ENCODE results near the gene PUS1.

PUS1 gene

GRCh38 chr12:131918311-131919050 is 10.6 kb upstream of the PUS1 start:
- Histone ChIP-seq H3K18ac (ENCODE audit: low read length) (no peak overlapping the region), H4K91ac (ENCODE audit: low read depth, low read length, poor library complexity) (no peak overlapping the region), H3K4ac (ENCODE audit: low read length) (no peak overlapping the region), H3K14ac (ENCODE audit: low read length) (no peak overlapping the region), H3K4me1 (ENCODE audit: control insufficient read depth in 2 of 2, insufficient read depth in 1 of 2, low read depth in 1 of 2, low read length in 2 of 2) (no peaks in the 10 kb centered on the region), H3K9ac (ENCODE audit: low read depth, low read length, poor library complexity) (no peak overlapping the region), H3K27ac (replicated peaks; ENCODE audit: low read length) (no peak overlapping the region), H2BK5ac (ENCODE audit: low read length) (no peak overlapping the region), H3K4me2 (ENCODE audit: insufficient read depth, low read length, poor library complexity, severe bottlenecking) (no peak overlapping the region), H3K79me1 (ENCODE audit: low read depth, low read length) (peaks cover 4% of the 10 kb centered on the region), H2AFZ (ENCODE audit: low read length) (no peak overlapping the region), H3K36me3 (replicated peaks in 1 of 2; ENCODE audit: control insufficient read depth in 2 of 2, insufficient read depth in 2 of 2, low read length in 2 of 2) (peaks cover 58 to 82% of the 10 kb centered on the region in 2 donors), H2BK15ac (ENCODE audit: low read length) (no peak overlapping the region), H3K4me3 (ENCODE audit: low read length in 2 of 2) (no peak overlapping the region), H4K8ac (ENCODE audit: low read depth, low read length) (no peak overlapping the region), H3K23ac (ENCODE audit: low read depth, low read length, poor library complexity) (no peak overlapping the region), H3K9me3 (replicated peaks in 1 of 2; ENCODE audit: control insufficient read depth in 2 of 2, insufficient read depth in 1 of 2, low read depth in 1 of 2, low read length in 2 of 2) (no peaks in the 10 kb centered on the region), H2BK12ac (ENCODE audit: low read length) (no peak overlapping the region), H2AK5ac (ENCODE audit: low read depth, low read length) (no peak overlapping the region), H2BK120ac (ENCODE audit: low read depth, low read length) (no peak overlapping the region), H3K27me3 (ENCODE audit: control insufficient read depth in 3 of 3, insufficient read depth in 3 of 3, low read depth in 1 of 3, low read length in 3 of 3) (no peaks in the 10 kb centered on the region)
- no peak for DNase-seq (ENCODE audit: low spot score)
- 95% methylated on average over 4 of the region's 20 CpGs; no CpG with 5 or more reads in 1 of the 2 donors for WGBS, 2 donors (ENCODE audit: extremely low coverage in 2 of 2, insufficient read length in 2 of 2, insufficient replicate concordance in 1 of 2)

- Histone ChIP-seq H2BK15ac (ENCODE audit: low read length) (no peak overlapping the region), H3K36me3 (replicated peaks in 1 of 2; ENCODE audit: control insufficient read depth in 2 of 2, insufficient read depth in 2 of 2, low read length in 2 of 2) (peaks cover 55 to 76% of the 10 kb centered on the region in 2 donors), H3K14ac (ENCODE audit: low read length) (no peak overlapping the region)
Observed at GRCh38 chr12:131919051-131919347, 10.1 kb upstream of the PUS1 start.

GRCh38 chr12:131919366-131920156 is 9.5 kb upstream of the PUS1 start:
- DNase-seq (ENCODE audit: low spot score) = no peak
- H2BK15ac ChIP-seq (ENCODE audit: low read length) = no peak overlapping the region

More at GRCh38 chr12:131919051-131919347, 10.1 kb upstream of the PUS1 start:
- no peak overlapping the region for H2BK120ac ChIP-seq (ENCODE audit: low read depth, low read length)
- no peak overlapping the region for H4K91ac ChIP-seq (ENCODE audit: low read depth, low read length, poor library complexity)
- H3K9ac ChIP-seq (ENCODE audit: low read depth, low read length, poor library complexity) = no peak overlapping the region
- H3K27me3 ChIP-seq (ENCODE audit: control insufficient read depth in 3 of 3, insufficient read depth in 3 of 3, low read depth in 1 of 3, low read length in 3 of 3) = no peaks in the 10 kb centered on the region
- H3K27ac ChIP-seq (replicated peaks; ENCODE audit: low read length) = no peak overlapping the region
- H2BK12ac ChIP-seq (ENCODE audit: low read length) = no peak overlapping the region
- H3K79me1 ChIP-seq (ENCODE audit: low read depth, low read length) = peaks cover 4% of the 10 kb centered on the region
- H3K4ac ChIP-seq (ENCODE audit: low read length) = no peak overlapping the region
- no CpG with 5 or more reads among the region's 19 CpGs for WGBS, 2 donors (ENCODE audit: extremely low coverage in 2 of 2, insufficient read length in 2 of 2, insufficient replicate concordance in 1 of 2)
- no peak overlapping the region for H3K4me3 ChIP-seq (ENCODE audit: low read length in 2 of 2)
- no peak overlapping the region for H3K4me2 ChIP-seq (ENCODE audit: insufficient read depth, low read length, poor library complexity, severe bottlenecking)
- no peak for DNase-seq (ENCODE audit: low spot score)
- H3K4me1 ChIP-seq (ENCODE audit: control insufficient read depth in 2 of 2, insufficient read depth in 1 of 2, low read depth in 1 of 2, low read length in 2 of 2) = no peaks in the 10 kb centered on the region
- H3K23ac ChIP-seq (ENCODE audit: low read depth, low read length, poor library complexity) = no peak overlapping the region
- H2BK5ac ChIP-seq (ENCODE audit: low read length) = peak overlapping the region; percentile 53
- H3K9me3 ChIP-seq (replicated peaks in 1 of 2; ENCODE audit: control insufficient read depth in 2 of 2, insufficient read depth in 1 of 2, low read depth in 1 of 2, low read length in 2 of 2) = no peaks in the 10 kb centered on the region
- no peak overlapping the region for H3K18ac ChIP-seq (ENCODE audit: low read length)
- H4K8ac ChIP-seq (ENCODE audit: low read depth, low read length) = no peak overlapping the region
- H2AFZ ChIP-seq (ENCODE audit: low read length) = no peak overlapping the region
- H2AK5ac ChIP-seq (ENCODE audit: low read depth, low read length) = no peak overlapping the region

GRCh38 chr12:131920157-131920508 is 8.9 kb upstream of the PUS1 start:
- Histone ChIP-seq H3K4me2 (ENCODE audit: insufficient read depth, low read length, poor library complexity, severe bottlenecking) (no peak overlapping the region), H3K27ac (replicated peaks; ENCODE audit: low read length) (no peak overlapping the region), H4K91ac (ENCODE audit: low read depth, low read length, poor library complexity) (no peak overlapping the region), H4K8ac (ENCODE audit: low read depth, low read length) (no peak overlapping the region), H3K23ac (ENCODE audit: low read depth, low read length, poor library complexity) (peak overlapping the region; percentile 55), H3K18ac (ENCODE audit: low read length) (no peak overlapping the region), H2AFZ (ENCODE audit: low read length) (no peak overlapping the region), H3K4me3 (ENCODE audit: low read length in 2 of 2) (no peak overlapping the region), H3K36me3 (replicated peaks in 1 of 2; ENCODE audit: control insufficient read depth in 2 of 2, insufficient read depth in 2 of 2, low read length in 2 of 2) (peaks cover 43 to 65% of the 10 kb centered on the region in 2 donors), H2BK120ac (ENCODE audit: low read depth, low read length) (no peak overlapping the region), H3K9ac (ENCODE audit: low read depth, low read length, poor library complexity) (peak overlapping the region; percentile 60), H2BK15ac (ENCODE audit: low read length) (no peak overlapping the region), H3K14ac (ENCODE audit: low read length) (no peak overlapping the region), H3K9me3 (replicated peaks in 1 of 2; ENCODE audit: control insufficient read depth in 2 of 2, insufficient read depth in 1 of 2, low read depth in 1 of 2, low read length in 2 of 2) (no peaks in the 10 kb centered on the region), H2BK5ac (ENCODE audit: low read length) (no peak overlapping the region), H3K4me1 (ENCODE audit: control insufficient read depth in 2 of 2, insufficient read depth in 1 of 2, low read depth in 1 of 2, low read length in 2 of 2) (no peaks in the 10 kb centered on the region), H2AK5ac (ENCODE audit: low read depth, low read length) (no peak overlapping the region), H3K79me1 (ENCODE audit: low read depth, low read length) (peaks cover 4% of the 10 kb centered on the region), H2BK12ac (ENCODE audit: low read length) (no peak overlapping the region), H3K4ac (ENCODE audit: low read length) (no peak overlapping the region), H3K27me3 (ENCODE audit: control insufficient read depth in 3 of 3, insufficient read depth in 3 of 3, low read depth in 1 of 3, low read length in 3 of 3) (no peaks in the 10 kb centered on the region)
- no peak for DNase-seq (ENCODE audit: low spot score)
- WGBS, 2 donors (ENCODE audit: extremely low coverage in 2 of 2, insufficient read length in 2 of 2, insufficient replicate concordance in 1 of 2) = no CpG with 5 or more reads among the region's 14 CpGs

More at GRCh38 chr12:131919366-131920156, 9.5 kb upstream of the PUS1 start:
- Histone ChIP-seq H3K27me3 (ENCODE audit: control insufficient read depth in 3 of 3, insufficient read depth in 3 of 3, low read depth in 1 of 3, low read length in 3 of 3) (no peaks in the 10 kb centered on the region), H3K4me2 (ENCODE audit: insufficient read depth, low read length, poor library complexity, severe bottlenecking) (no peak overlapping the region), H3K23ac (ENCODE audit: low read depth, low read length, poor library complexity) (peak overlapping the region; percentile 55), H3K18ac (ENCODE audit: low read length) (peak overlapping the region; percentile 38), H4K8ac (ENCODE audit: low read depth, low read length) (no peak overlapping the region), H2AK5ac (ENCODE audit: low read depth, low read length) (no peak overlapping the region), H4K91ac (ENCODE audit: low read depth, low read length, poor library complexity) (no peak overlapping the region), H2BK120ac (ENCODE audit: low read depth, low read length) (no peak overlapping the region), H3K9ac (ENCODE audit: low read depth, low read length, poor library complexity) (peak overlapping the region; percentile 60), H3K36me3 (replicated peaks in 1 of 2; ENCODE audit: control insufficient read depth in 2 of 2, insufficient read depth in 2 of 2, low read length in 2 of 2) (peaks cover 49 to 71% of the 10 kb centered on the region in 2 donors), H3K4ac (ENCODE audit: low read length) (no peak overlapping the region), H2BK5ac (ENCODE audit: low read length) (peak overlapping the region; percentile 53), H3K9me3 (replicated peaks in 1 of 2; ENCODE audit: control insufficient read depth in 2 of 2, insufficient read depth in 1 of 2, low read depth in 1 of 2, low read length in 2 of 2) (no peaks in the 10 kb centered on the region), H2AFZ (ENCODE audit: low read length) (no peak overlapping the region), H3K4me1 (ENCODE audit: control insufficient read depth in 2 of 2, insufficient read depth in 1 of 2, low read depth in 1 of 2, low read length in 2 of 2) (no peaks in the 10 kb centered on the region), H2BK12ac (ENCODE audit: low read length) (no peak overlapping the region), H3K79me1 (ENCODE audit: low read depth, low read length) (peaks cover 4% of the 10 kb centered on the region), H3K27ac (replicated peaks; ENCODE audit: low read length) (no peak overlapping the region), H3K14ac (ENCODE audit: low read length) (no peak overlapping the region), H3K4me3 (ENCODE audit: low read length in 2 of 2) (no peak overlapping the region)
- no CpG with 5 or more reads among the region's 37 CpGs for WGBS, 2 donors (ENCODE audit: extremely low coverage in 2 of 2, insufficient read length in 2 of 2, insufficient replicate concordance in 1 of 2)

All from neuronal stem cell (in vitro differentiated cells).